GM12878 (cell line): ENCODE results near the gene RSRC1. TPM values are rescaled to one million over a fixed set of nuclear protein-coding genes. Genes with fewer than 3 reads are reported as not detected.

ENCODE experiments used
- ATAC-seq: fragments of 200-7000 bp; cut with Tn5 transposase; 3 replicates; pipeline ENCODE4 v1.9.1; 2020; ENCODE audit warnings: mild to moderate bottlenecking, moderate library complexity
- BruUV-seq: library from RNA; stranded (reverse); fragments of 400-500 nt; replicated peaks from 2 replicates; lab custom pipeline; 2021; lab: Mats Ljungman, UMichigan
- CTCF ChIA-PET: fragments of 300-600 bp; sonication (Branson Sonifier 250); formaldehyde crosslinking; extraction: SDS; loops from one replicate; lab custom pipeline; 2021; ENCODE audit warnings: inconsistent platforms; lab: Yijun Ruan, JAX
- POLR2A ChIA-PET: fragments of 350-600 bp; formaldehyde crosslinking; extraction: SDS; loops from one replicate; lab custom pipeline; 2021; ENCODE audit warnings: inconsistent platforms; lab: Charles Lee
- RAD21 ChIA-PET: fragments of 300-600 bp; sonication (Branson Sonifier 250); formaldehyde crosslinking; loops from one replicate; lab custom pipeline; 2023; ENCODE audit warnings: antibody characterized with exemption; ENCODE audit not compliant: unreplicated experiment; lab: Charles Lee
- SMC1A ChIA-PET: fragments of 300-600 bp; sonication (Branson Sonifier 250); formaldehyde crosslinking; loops from one replicate; lab custom pipeline; 2023; ENCODE audit not compliant: unreplicated experiment, uncharacterized antibody; lab: Charles Lee
- DNase-seq: peaks from one replicate; pipeline ENCODE4 v3.0.0-alpha.2; 2011; ENCODE audit warnings: low read depth, low spot score
- FAIRE-seq: peaks from 3 replicates; lab custom pipeline; 2011; peaks lifted over from hg19 to GRCh38; lab: Jason Lieb, UNC
- H2AFZ ChIP-seq: 2 replicates; pipeline ENCODE4 v1.6.0; 2011; ENCODE audit warnings: low read depth, low read length, control low read depth; ENCODE audit not compliant: control insufficient read depth
- H3K27ac ChIP-seq: 2 replicates; pipeline ENCODE4 v1.5.1; 2011; ENCODE audit warnings: control low read depth; ENCODE audit not compliant: control insufficient read depth, insufficient read depth
- H3K27me3 ChIP-seq, 2 experiments: replicated peaks in 1 of 2; 2 replicates each; pipeline versions ENCODE4 v1.6.0 to v1.6.1; 2011; ENCODE audit warnings: low read length in 1 of 2; ENCODE audit not compliant: control insufficient read depth in 2 of 2, insufficient read depth in 2 of 2
- H3K36me3 ChIP-seq, 2 experiments: 2 replicates each; pipeline ENCODE4 v1.5.1; 2011; ENCODE audit warnings: low read length in 1 of 2; ENCODE audit not compliant: control insufficient read depth in 2 of 2, insufficient read depth in 2 of 2
- H3K4me1 ChIP-seq: 2 replicates; pipeline ENCODE4 v1.6.1; 2011; ENCODE audit warnings: mild to moderate bottlenecking, low read length, moderate library complexity, mixed read lengths; ENCODE audit not compliant: control insufficient read depth, insufficient read depth
- H3K4me2 ChIP-seq: 2 replicates; pipeline ENCODE4 v1.6.0; 2011; ENCODE audit warnings: control low read depth; ENCODE audit not compliant: control insufficient read depth, insufficient read depth
- H3K4me3 ChIP-seq: fragments of 200-600 bp; sonication (generic); 2 replicates; pipeline ENCODE4 v1.5.1; 2016
- H3K79me2 ChIP-seq: 2 replicates; pipeline ENCODE4 v1.6.0; 2011; ENCODE audit warnings: low read length; ENCODE audit not compliant: control insufficient read depth, insufficient read depth
- H3K9ac ChIP-seq: 2 replicates; pipeline ENCODE4 v1.8.0; 2011; ENCODE audit warnings: low read length, control low read depth, mixed read lengths; ENCODE audit not compliant: control insufficient read depth, insufficient read depth
- H3K9me3 ChIP-seq: replicated peaks from 3 replicates; pipeline ENCODE4 v1.5.1; 2011; ENCODE audit warnings: mild to moderate bottlenecking, low read length; ENCODE audit not compliant: control insufficient read depth, insufficient read depth
- H4K20me1 ChIP-seq: 2 replicates; pipeline ENCODE4 v1.6.0; 2011; ENCODE audit not compliant: control insufficient read depth, insufficient read depth
- CBX3 ChIP-seq: fragments of 200-600 bp; sonication (generic); IDR thresholded peaks from 2 replicates; pipeline ENCODE4 v1.6.1; 2016; ENCODE audit warnings: low read depth, borderline replicate concordance
- EED ChIP-seq: sonication (generic); IDR thresholded peaks from 2 replicates; pipeline ENCODE4 v1.6.1; 2016; ENCODE audit warnings: antibody characterized with exemption, low read depth
- HDAC6 ChIP-seq: fragments of 200-600 bp; sonication (generic); IDR thresholded peaks from one replicate; pipeline ENCODE4 v1.8.0; 2017; ENCODE audit warnings: antibody characterized with exemption; ENCODE audit not compliant: unreplicated experiment
- IKZF1 ChIP-seq: fragments of 450-650 bp; conservative IDR thresholded peaks from 2 replicates; pipeline ENCODE4 v1.6.1; 2017; ENCODE audit warnings: antibody characterized with exemption, mild to moderate bottlenecking
- IKZF2 ChIP-seq, 2 experiments: fragments of 450-650 bp; IDR thresholded peaks; 2 replicates each; pipeline ENCODE4 v1.6.1; 2017; ENCODE audit warnings: mild to moderate bottlenecking in 2 of 2, moderate library complexity in 2 of 2
- JUNB ChIP-seq: IDR thresholded peaks from 2 replicates; pipeline ENCODE4 v1.6.1; 2016; ENCODE audit warnings: antibody characterized with exemption, mild to moderate bottlenecking
- KLF5 ChIP-seq: fragments of 450-650 bp; IDR thresholded peaks from 2 replicates; pipeline ENCODE4 v1.6.1; 2014; ENCODE audit warnings: mild to moderate bottlenecking; ENCODE audit not compliant: partially characterized antibody
- NBN ChIP-seq: fragments of 450-650 bp; IDR thresholded peaks from 2 replicates; pipeline ENCODE4 v1.6.1; 2016
- RB1 ChIP-seq: fragments of 450-650 bp; formaldehyde crosslinking; IDR thresholded peaks from 2 replicates; pipeline ENCODE4 v1.6.1; 2017; ENCODE audit warnings: mild to moderate bottlenecking, borderline replicate concordance
- RCOR1 ChIP-seq: conservative IDR thresholded peaks from 2 replicates; pipeline ENCODE4 v1.6.1; 2012; ENCODE audit warnings: low read depth, low read length, improper control_type of control experiment
- SMC3 ChIP-seq: IDR thresholded peaks from 2 replicates; pipeline ENCODE4 v1.6.1; 2011; ENCODE audit warnings: low read length, improper control_type of control experiment, borderline replicate concordance
- TAF1 ChIP-seq: IDR thresholded peaks from 2 replicates; pipeline ENCODE4 v1.6.1; 2011; ENCODE audit warnings: mild to moderate bottlenecking, low read depth, low read length, borderline replicate concordance
- TARDBP ChIP-seq: IDR thresholded peaks from 2 replicates; pipeline ENCODE4 v1.6.1; 2016; ENCODE audit warnings: borderline replicate concordance
- WGBS: methylation state at CpG from one replicate; pipeline ENCODE4 v1.1.6; 2016; ENCODE audit warnings: low lambda C conversion rate; ENCODE audit not compliant: insufficient replicate concordance, insufficient coverage; ENCODE audit errors: missing lambda C conversion rate; 5-methylcytosine and 5-hydroxymethylcytosine counted together
- in situ Hi-C: fragments of 300-500 bp; cut with MboI; formaldehyde crosslinking; loops from 9 replicates; pipeline ENCODE4 v1.14.3; 2018; ENCODE audit warnings: mixed read lengths
- intact Hi-C: fragments of 100-400 bp; cut with micrococcal nuclease; formaldehyde crosslinking; loops from one replicate; pipeline ENCODE4 v1.14.2; 2022; ENCODE audit not compliant: unreplicated experiment
- polyA plus RNA-seq, 11 experiments: library from polyadenylated mRNA; depleted of rRNA in 4 of 11; unstranded in 6 of 11; stranded (reverse) in 5 of 11; fragments of >200 nt; fragmentation: Nextera tagmentation in 4 of 11; fragmentation: Illumina TruSeq in 1 of 11; extraction: Ambion mirVana in 4 of 11; extraction: Trizol in 1 of 11; gene quantifications; 1 replicate in 1 of 11; 2 replicates in 10 of 11; pipeline versions ENCODE4 v1.2.1 to v1.2.3, GENCODE V29; 2011 to 2016; ENCODE audit warnings: inconsistent platforms in 2 of 11, missing spikeins in 2 of 11, low read depth in 1 of 11
- total RNA-seq, 4 experiments: library from RNA; depleted of rRNA in 3 of 4; stranded (reverse); fragments of >200 nt in 3 of 4; fragmentation: Illumina TruSeq in 1 of 4; extraction: Trizol in 1 of 4; gene quantifications; 2 replicates each; pipeline versions ENCODE4 v1.2.1 to v1.2.3, GENCODE V29; 2013 to 2021
- TF ChIP-seq, protein P1 (sequence below): fragments of 450-650 bp; IDR thresholded peaks from 2 replicates; pipeline ENCODE4 v1.6.1; 2016; ENCODE audit warnings: mild to moderate bottlenecking
- TF ChIP-seq, protein P2 (sequence below): fragments of 450-650 bp; IDR thresholded peaks from 2 replicates; pipeline ENCODE4 v1.6.1; 2017; ENCODE audit warnings: antibody characterized with exemption, mild to moderate bottlenecking, moderate library complexity
- TF ChIP-seq, protein P3 (sequence below): IDR thresholded peaks from 2 replicates; pipeline ENCODE4 v1.6.1; 2012; ENCODE audit warnings: low read length, inconsistent platforms

The RSRC1 gene
- total and polyA plus RNA-seq, 10 of the 15 experiments (the other 5 are each of a cell fraction or from before 2014, with no cell fraction given): 16.4 to 85.9 (median 42.0) TPM

DNA sequence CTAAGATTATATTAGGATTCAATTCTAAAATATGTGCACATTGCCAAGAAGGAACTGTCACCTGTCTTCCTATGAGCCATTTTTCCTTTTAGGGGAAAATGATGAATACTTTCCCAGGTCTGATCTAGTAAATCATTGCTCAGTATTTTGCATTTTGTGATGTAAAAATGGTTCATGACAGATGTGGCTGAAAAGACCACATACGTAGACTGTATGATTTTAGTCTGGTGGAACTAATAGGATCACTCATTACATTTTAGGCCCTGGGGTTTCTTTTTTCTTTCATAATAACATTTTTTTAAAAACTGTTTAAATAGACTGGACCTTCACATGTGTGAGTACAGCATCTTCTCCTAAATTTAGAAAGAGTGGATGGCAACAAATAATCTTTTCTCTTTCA, 259.4 kb downstream of the RSRC1 start (continued):
- TF ChIP-seq RB1 (no peak), KLF5 (no peak)
- TF ChIP-seq, protein P1, sequence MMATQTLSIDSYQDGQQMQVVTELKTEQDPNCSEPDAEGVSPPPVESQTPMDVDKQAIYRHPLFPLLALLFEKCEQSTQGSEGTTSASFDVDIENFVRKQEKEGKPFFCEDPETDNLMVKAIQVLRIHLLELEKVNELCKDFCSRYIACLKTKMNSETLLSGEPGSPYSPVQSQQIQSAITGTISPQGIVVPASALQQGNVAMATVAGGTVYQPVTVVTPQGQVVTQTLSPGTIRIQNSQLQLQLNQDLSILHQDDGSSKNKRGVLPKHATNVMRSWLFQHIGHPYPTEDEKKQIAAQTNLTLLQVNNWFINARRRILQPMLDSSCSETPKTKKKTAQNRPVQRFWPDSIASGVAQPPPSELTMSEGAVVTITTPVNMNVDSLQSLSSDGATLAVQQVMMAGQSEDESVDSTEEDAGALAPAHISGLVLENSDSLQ: no peak
- TF ChIP-seq, protein P2, sequence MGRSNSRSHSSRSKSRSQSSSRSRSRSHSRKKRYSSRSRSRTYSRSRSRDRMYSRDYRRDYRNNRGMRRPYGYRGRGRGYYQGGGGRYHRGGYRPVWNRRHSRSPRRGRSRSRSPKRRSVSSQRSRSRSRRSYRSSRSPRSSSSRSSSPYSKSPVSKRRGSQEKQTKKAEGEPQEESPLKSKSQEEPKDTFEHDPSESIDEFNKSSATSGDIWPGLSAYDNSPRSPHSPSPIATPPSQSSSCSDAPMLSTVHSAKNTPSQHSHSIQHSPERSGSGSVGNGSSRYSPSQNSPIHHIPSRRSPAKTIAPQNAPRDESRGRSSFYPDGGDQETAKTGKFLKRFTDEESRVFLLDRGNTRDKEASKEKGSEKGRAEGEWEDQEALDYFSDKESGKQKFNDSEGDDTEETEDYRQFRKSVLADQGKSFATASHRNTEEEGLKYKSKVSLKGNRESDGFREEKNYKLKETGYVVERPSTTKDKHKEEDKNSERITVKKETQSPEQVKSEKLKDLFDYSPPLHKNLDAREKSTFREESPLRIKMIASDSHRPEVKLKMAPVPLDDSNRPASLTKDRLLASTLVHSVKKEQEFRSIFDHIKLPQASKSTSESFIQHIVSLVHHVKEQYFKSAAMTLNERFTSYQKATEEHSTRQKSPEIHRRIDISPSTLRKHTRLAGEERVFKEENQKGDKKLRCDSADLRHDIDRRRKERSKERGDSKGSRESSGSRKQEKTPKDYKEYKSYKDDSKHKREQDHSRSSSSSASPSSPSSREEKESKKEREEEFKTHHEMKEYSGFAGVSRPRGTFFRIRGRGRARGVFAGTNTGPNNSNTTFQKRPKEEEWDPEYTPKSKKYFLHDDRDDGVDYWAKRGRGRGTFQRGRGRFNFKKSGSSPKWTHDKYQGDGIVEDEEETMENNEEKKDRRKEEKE: no peak

DNA sequence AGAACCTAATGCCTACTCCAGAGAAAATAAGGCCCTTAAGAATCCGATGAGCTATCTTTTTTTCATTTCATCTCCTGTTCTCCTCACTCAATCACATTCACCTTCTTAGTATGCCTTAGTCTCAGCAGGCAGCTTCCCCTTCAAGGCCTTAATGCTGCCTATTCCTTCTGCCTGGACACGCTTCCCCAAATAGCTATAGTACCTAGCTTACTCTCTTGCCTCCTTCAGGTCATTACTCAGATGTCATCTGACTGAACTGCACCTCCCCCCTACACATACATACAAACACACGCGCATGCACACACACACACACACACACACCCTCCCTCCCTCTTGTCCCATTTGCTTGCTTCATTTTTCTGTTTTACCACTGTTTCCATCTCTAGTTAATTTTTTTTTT, 269.6 kb downstream of the RSRC1 start:
- Histone ChIP-seq H3K36me3 (no peaks in the 10 kb centered on the region), H3K79me2 (no peaks in the 10 kb centered on the region), H3K9ac (no peak overlapping the region), H3K4me2 (no peak overlapping the region), H3K4me1 (no peaks in the 10 kb centered on the region), H3K27me3 (no peaks in the 10 kb centered on the region), H3K9me3 (no peaks in the 10 kb centered on the region), H2AFZ (no peak overlapping the region), H4K20me1 (no peaks in the 10 kb centered on the region), H3K4me3 (no peak overlapping the region), H3K27ac (no peak overlapping the region)
- ChIA-PET CTCF (interaction anchor here (0.6 to 1.3 kb wide), 2 partner anchors 32 to 57 kb away, joined by 3 read pairs; no protein-coding TSS in a partner anchor), RAD21 (interaction anchor here (1.1 kb wide), 1 partner anchor 87 kb away, joined by 3 read pairs; no protein-coding TSS in a partner anchor), SMC1A (interaction anchor here (0.8 to 1.6 kb wide), 7 partner anchors 9 to 64 kb away, joined by 3 to 6 read pairs (median 3); no protein-coding TSS in a partner anchor), POLR2A (interaction anchor here (0.6 to 0.8 kb wide), 2 partner anchors 48 to 592 kb away, joined by 3 to 4 read pairs; no protein-coding TSS in a partner anchor)
- TF ChIP-seq IKZF2 (IDR thresholded peaks at IDR 0.05) (no peak), TAF1 (no peak), EED (no peak), IKZF1 (no peak), NBN (no peak), CBX3 (no peak), RCOR1 (no peak), TARDBP (no peak), JUNB (no peak), HDAC6 (no peak), SMC3 (no peak)
- TF ChIP-seq, protein P3, sequence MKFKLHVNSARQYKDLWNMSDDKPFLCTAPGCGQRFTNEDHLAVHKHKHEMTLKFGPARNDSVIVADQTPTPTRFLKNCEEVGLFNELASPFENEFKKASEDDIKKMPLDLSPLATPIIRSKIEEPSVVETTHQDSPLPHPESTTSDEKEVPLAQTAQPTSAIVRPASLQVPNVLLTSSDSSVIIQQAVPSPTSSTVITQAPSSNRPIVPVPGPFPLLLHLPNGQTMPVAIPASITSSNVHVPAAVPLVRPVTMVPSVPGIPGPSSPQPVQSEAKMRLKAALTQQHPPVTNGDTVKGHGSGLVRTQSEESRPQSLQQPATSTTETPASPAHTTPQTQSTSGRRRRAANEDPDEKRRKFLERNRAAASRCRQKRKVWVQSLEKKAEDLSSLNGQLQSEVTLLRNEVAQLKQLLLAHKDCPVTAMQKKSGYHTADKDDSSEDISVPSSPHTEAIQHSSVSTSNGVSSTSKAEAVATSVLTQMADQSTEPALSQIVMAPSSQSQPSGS: no peak
- intact Hi-C loops (no loop called here), in situ Hi-C loops (no loop called here)
- 97% methylated on average over 4 of the region's 4 CpGs for WGBS
- BruUV-seq: no TSS peak
- no peak for ATAC-seq
- DNase-seq: no peak
- FAIRE-seq: no peak
